ENCODE results near the gene TMEM170B. TPM values are rescaled to one million over a fixed set of nuclear protein-coding genes. Genes with fewer than 3 reads are reported as not detected.

The TMEM170B gene
- total and polyA plus RNA-seq, 12 donors = 1.1 to 7.5 (median 4.6) TPM

- Histone ChIP-seq H3K27ac (no peak overlapping the region), H3K36me3 (replicated peaks in 1 of 2) (no peaks in the 10 kb centered on the region), H3K4me1 (replicated peaks in 1 of 2) (no peaks in the 10 kb centered on the region), H3K9me3 (replicated peaks in 1 of 3) (no peaks in the 10 kb centered on the region), H3K4me3 (no peak overlapping the region), H3K27me3 (peaks cover 3% of the 10 kb centered on the region)
- intact Hi-C loops (cut with DNase I) = no loop called here
- no peak for DNase-seq
- WGBS, 4 donors = 80 to 86% (median 82%) methylated on average over 5 of the region's 5 CpGs
- TF ChIP-seq CTCF (IDR thresholded peaks at IDR 0.05) (no peak), POLR2A (IDR thresholded peaks at IDR 0.05) (no peak)
These were observed 94.0 kb downstream of the TMEM170B start for GRCh38 chr6:11631539-11631938.

- Histone ChIP-seq H3K27me3 (peaks cover 3% of the 10 kb centered on the region), H3K4me1 (replicated peaks in 1 of 2) (no peaks in the 10 kb centered on the region), H3K27ac (no peak overlapping the region), H3K9me3 (replicated peaks in 1 of 3) (no peaks in the 10 kb centered on the region), H3K4me3 (no peak overlapping the region), H3K36me3 (replicated peaks in 1 of 2) (no peaks in the 10 kb centered on the region)
- WGBS, 4 donors = 70 to 77% (median 74%) methylated on average over 9 of the region's 9 CpGs
- DNase-seq = no peak
- no peak for TF ChIP-seq CTCF (IDR thresholded peaks at IDR 0.05)
- TF ChIP-seq POLR2A (IDR thresholded peaks at IDR 0.05) = no peak
- intact Hi-C loops (cut with DNase I) = no loop called here
These were observed 94.7 kb downstream of the TMEM170B start for GRCh38 chr6:11632231-11632630.

- Histone ChIP-seq H3K27ac (no peak overlapping the region), H3K4me3 (no peak overlapping the region), H3K27me3 (peaks cover 3% of the 10 kb centered on the region), H3K36me3 (replicated peaks in 1 of 2) (no peaks in the 10 kb centered on the region), H3K4me1 (replicated peaks in 1 of 2) (no peaks in the 10 kb centered on the region), H3K9me3 (replicated peaks in 1 of 3) (no peaks in the 10 kb centered on the region)
- 89 to 93% (median 91%) methylated on average over 11 of the region's 11 CpGs for WGBS, 4 donors
- TF ChIP-seq POLR2A (IDR thresholded peaks at IDR 0.05) (no peak), CTCF (IDR thresholded peaks at IDR 0.05) (no peak)
- no peak for DNase-seq
- intact Hi-C loops (cut with DNase I) = no loop called here
These were observed 95.4 kb downstream of the TMEM170B start for GRCh38 chr6:11632795-11633511.

Small RNAs within 50 kb of the gene (small RNA-seq; reads per million reads assigned to genes)
- gene RNU1-64P = 0 reads per million in 2 donors

Other genes with a start within 250 kb of the TMEM170B start
- 1 to 10 TPM in 1 of 9 donors, under 1 TPM in 3, not detected in 5; 0.22 to 1.1 (median 0.55) TPM for gene ADTRP, start 241.1 kb downstream of the TMEM170B start, total RNA-seq
- gene ADTRP, start 241.1 kb downstream of the TMEM170B start, polyA plus RNA-seq = under 1 TPM; 0.20 to 0.56 (median 0.35) TPM